22Rv1 (cell line): ENCODE measurements around the gene PTPN9.

Source experiments
- ZFX ChIP-seq: fragments of 450-650 bp; IDR thresholded peaks from 2 replicates; pipeline ENCODE4 v1.6.1; 2017; ENCODE audit warnings: antibody characterized with exemption, borderline replicate concordance
- TF ChIP-seq, protein P1 (sequence below): fragments of 450-650 bp; IDR thresholded peaks from 2 replicates; pipeline ENCODE4 v1.5.1; 2017; ENCODE audit warnings: mild to moderate bottlenecking

DNA sequence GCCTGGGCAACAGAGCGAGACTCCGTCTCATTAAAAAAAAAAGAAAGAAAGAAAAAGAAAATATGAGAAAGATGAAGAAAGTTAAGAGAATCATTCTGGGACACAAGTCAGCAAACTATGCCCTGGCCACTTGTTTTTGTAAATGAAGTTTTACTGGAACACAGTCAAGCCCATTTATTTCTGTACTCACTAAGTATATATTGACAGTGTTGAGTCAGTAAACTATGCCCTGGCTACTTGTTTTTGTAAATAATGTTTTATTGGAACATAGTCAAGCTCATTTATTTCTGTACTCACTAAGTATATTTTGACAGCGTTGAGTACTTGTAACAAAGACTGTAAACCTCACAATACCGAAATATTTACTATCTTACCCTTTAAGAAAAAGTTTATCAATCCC, 85.4 kb downstream of the PTPN9 start:
- TF ChIP-seq, protein P1, sequence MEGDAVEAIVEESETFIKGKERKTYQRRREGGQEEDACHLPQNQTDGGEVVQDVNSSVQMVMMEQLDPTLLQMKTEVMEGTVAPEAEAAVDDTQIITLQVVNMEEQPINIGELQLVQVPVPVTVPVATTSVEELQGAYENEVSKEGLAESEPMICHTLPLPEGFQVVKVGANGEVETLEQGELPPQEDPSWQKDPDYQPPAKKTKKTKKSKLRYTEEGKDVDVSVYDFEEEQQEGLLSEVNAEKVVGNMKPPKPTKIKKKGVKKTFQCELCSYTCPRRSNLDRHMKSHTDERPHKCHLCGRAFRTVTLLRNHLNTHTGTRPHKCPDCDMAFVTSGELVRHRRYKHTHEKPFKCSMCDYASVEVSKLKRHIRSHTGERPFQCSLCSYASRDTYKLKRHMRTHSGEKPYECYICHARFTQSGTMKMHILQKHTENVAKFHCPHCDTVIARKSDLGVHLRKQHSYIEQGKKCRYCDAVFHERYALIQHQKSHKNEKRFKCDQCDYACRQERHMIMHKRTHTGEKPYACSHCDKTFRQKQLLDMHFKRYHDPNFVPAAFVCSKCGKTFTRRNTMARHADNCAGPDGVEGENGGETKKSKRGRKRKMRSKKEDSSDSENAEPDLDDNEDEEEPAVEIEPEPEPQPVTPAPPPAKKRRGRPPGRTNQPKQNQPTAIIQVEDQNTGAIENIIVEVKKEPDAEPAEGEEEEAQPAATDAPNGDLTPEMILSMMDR, result no peak
- no peak for TF ChIP-seq ZFX
